NCI-H1105 (cell line): Measurements from ENCODE around the gene CCDC33.

ENCODE experiments used
- DNase-seq: peaks from one replicate; lab custom pipeline; 2025; lab: John Stamatoyannopoulos, UW

Gene CCDC33

DNA sequence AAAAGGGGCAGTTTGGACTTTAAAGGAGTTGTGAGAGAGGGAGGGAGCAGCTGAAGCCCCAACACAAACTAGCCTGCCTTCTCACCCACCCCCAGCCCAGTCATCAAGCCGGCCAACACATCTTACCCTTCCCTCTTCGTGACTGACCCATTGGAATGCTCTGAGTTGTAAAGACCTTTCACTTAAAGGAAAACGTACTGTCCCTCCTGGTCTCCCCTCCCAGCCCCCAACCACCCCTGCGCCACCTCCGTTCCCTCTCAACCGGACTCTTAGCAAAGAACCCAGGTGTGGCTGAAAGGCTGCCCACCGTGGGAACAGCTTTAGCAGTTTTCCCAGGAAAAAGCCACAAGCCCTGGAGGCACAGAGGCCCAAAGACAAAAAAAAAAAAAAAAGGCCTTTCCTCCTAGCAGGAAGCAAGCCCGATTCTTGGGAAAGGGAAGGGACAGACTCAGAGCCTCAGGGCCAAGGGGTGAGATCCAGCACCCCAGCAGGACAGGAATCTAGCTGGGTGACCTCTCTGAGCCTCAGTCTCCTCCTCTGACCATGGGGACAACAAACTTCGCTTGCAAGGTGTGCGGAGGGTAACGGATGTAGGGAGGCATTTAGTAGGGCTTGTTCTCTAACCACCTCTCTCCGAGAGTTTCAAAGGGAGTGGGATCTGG is 128.9 kb downstream of the CCDC33 start:
- no peak for DNase-seq

GRCh38 chr15:74365598-74366445 is 129.7 kb downstream of the CCDC33 start:
- no peak for DNase-seq

- no peak for DNase-seq
These were observed 131.2 kb downstream of the CCDC33 start, which contains the start of gene CYP11A1 for GRCh38 chr15:74367296-74367854. TSS of gene CYP11A1 (minus strand) at chr15:74367646. CDS start at chr15:74367585, 61 bp downstream.

DNA sequence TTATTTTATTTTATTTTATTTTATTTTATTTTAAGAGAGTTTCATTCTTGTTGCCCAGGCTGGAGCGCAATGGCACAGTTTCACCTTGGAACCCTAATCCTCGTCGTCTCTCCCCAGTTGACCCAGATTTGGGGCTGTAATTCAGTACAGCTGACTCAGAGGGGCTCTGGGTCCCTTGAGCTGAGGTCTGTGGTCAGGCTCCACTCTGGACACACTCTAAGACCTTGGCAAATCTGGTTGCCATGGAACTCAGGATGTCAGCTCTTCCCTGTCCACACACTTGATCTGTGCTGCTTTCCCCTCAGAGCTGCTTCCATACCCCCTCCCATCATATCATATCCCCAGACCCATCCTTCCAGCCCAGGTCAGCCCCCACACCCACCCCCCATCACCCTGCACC is 132.0 kb downstream of the CCDC33 start:
- DNase-seq: no peak

- no peak for DNase-seq
These were observed 133.1 kb downstream of the CCDC33 start for GRCh38 chr15:74369084-74369745.

DNA sequence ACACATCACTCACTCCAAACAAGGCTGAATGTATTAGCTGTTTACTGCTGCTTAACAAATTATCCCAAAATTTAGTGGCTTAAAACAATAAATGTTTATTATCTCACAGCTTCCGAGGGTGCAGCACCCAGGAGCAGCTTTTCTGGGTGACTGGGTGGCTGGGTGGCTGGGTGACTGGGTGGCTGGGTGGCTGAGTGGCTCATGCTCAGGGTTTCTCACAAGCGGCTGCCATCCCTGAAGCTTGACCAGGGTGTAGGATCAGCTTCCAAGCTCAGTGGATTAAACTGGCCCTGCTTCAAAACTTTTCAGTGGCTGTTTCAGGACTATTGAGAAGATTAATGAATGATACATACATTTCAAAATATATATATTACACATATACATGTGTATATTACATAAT is 133.6 kb downstream of the CCDC33 start:
- DNase-seq: no peak

DNA sequence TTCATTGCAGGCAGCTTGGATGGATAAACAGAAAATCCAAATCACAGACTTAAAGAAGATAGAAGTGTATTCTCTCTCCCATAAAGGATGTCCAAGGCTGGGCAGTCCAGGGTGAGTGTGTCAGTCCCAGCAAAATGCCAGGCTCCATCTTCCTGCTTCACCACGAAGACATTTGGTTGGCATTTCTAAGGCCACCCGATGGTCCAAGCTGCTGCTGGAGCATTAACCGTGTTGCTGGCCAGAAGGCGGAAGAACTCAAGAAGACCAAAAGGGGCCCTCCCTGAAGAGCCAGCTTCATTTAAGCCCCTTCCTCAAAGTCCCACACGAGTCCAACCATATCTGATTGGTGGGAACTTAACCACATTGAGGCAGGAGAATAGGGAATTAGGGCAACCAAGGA is 134.3 kb downstream of the CCDC33 start:
- no peak for DNase-seq

- DNase-seq: no peak
These were observed 137.0 kb downstream of the CCDC33 start for GRCh38 chr15:74373056-74373650.

DNA sequence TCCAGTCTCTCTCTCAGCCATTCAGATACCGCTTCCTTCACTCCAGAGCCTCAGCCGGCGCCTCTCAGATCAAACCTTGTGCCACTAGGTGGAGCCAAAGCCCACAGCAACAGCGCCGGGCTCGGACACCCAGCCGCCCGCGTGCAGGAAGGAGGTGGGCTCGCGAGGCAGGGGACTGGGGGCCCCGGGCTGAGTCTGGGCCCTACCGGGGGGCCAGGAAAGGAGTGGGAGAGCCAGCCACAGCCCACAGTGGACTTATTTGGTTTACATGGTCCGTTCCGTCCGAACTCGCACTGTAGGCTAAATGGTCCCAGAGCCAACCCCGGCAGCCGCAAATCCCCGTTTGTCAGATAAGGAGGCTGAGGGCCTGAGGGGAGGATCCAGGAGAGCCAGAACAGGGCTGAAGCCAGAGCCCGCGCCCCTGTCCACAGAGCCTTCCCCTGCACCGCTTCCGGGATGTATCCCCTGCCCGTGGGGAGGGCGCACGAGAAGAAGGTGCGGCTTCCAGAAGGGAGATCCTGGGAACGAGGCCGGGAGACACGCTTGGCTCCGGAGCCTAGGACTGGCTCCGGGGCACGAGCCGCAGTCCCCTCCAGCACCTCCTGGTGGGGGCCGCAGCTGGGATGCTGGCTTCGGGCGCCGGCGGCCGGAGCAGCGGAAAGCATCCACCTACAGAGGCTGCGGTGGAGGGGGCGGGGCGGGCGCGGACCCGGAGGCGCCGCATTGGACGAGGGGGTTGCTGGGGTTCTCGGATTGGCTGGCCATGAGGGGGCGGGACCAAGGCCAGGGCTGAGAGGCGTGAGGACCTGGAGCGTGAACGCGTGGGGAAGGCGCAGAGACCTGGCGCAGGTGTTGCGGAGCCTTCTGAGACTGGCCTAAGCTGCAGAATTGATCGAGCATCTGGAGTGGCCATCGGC is 137.9 kb downstream of the CCDC33 start:
- DNase-seq: peak; percentile 76

DNA sequence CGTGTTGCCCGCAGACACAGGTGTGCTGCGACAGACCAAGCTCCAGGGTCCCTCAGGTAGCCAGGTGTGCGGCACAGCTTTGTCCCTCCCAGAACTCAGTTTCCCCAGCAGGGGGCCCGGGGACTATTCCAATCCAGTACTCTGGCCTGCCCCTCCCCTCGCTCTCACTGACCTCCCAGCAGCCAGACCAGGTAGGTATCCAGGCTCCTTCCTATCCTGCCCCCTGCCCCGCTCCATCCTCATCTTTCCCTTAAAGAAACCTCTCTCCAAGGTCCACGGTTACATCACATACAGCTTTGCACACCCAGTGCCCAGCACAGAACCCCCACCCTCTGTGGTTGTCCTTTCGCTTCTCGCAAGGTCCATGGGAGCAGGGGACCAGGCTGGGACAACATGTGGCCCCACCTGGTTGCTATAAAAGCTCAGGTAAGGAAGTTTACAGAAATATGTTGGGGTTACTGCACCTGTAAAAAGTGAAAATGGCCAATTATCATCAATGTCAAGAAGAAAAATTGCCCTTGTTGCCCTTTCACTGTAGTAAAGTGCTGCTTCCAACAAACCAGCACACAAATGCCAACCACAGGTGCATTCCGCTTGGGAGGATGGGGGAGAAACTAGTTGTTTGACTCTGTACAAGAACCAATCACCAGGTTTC is 138.6 kb downstream of the CCDC33 start:
- DNase-seq: no peak

DNA sequence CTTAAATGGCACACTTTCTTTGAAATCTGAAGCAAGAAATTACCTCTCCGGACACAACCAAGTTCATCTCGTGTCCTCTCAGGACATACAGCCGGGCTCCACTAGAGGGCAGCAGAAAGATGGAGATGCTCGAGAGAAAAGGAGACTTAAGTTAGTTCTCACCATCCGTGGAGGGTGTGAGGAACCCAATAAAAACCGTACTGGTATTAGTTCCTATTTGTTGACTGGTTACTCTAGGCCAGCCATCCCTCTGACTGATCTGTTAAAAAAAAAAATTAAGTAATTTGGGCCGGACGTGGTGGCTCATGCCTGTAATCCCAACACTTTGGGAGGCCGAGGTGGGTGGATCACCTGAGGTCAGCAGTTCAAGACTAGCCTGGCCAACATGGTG is 139.2 kb downstream of the CCDC33 start:
- peak; percentile 37 for DNase-seq

DNA sequence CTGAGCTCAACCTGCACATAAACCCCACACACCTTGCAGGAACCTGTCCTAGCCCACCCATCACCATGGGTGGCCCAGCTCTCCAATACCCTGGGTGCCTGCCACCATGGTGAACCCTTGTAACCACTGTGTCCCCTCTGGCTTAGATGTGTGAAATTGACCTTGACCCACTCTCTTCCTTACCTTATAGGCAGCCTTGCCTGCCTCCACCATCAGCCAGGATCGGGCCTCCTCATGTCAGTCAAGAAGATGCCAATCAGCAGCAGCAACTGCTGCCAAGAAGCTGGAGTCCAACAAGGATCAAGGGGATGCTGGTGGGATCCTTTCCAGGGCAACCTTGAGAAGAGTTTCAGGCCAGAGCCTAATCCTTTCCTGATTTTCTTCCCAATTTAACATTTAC is 140.1 kb downstream of the CCDC33 start:
- no peak for DNase-seq

DNA sequence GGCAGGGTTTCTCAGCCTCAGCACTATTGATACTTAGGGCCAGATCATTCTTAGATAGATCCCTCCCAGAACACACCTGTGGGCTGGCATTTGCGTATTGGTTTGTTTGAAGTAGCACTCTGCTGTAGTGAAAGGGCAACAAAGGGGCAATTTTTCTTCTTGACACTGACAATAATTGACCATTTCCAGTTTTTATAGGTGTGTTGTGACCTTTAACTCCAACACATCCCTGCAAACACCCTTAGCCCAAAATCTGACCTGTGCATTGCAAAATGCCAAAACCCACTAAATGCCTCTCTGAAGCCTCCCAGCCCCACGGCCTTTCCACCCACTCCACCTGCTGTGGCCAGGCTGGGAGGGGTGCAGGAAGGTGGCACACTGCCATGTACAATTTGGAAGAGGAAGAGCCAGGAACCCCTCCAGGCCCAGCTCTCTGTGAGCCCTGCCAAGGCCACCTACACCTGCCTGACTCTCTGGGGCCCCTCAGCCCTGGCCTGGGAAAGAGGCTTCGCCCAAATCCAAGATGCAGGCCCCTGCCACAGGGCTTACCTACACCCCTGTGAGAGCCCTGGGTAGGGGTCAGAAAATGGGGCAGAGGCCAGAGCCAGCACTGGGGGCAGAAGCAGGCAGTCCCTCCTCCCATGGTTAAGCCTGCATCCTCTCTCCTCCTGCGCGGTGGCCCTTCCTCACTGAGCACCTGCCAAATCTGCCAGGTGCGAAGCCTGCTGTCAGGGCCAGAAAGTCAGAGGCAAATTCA is 140.9 kb downstream of the CCDC33 start:
- DNase-seq: peak; percentile 24

GRCh38 chr15:74377831-74378766 is 142.0 kb downstream of the CCDC33 start:
- DNase-seq: no peak

- DNase-seq: no peak
These were observed 142.7 kb downstream of the CCDC33 start for GRCh38 chr15:74378848-74379247.

DNA sequence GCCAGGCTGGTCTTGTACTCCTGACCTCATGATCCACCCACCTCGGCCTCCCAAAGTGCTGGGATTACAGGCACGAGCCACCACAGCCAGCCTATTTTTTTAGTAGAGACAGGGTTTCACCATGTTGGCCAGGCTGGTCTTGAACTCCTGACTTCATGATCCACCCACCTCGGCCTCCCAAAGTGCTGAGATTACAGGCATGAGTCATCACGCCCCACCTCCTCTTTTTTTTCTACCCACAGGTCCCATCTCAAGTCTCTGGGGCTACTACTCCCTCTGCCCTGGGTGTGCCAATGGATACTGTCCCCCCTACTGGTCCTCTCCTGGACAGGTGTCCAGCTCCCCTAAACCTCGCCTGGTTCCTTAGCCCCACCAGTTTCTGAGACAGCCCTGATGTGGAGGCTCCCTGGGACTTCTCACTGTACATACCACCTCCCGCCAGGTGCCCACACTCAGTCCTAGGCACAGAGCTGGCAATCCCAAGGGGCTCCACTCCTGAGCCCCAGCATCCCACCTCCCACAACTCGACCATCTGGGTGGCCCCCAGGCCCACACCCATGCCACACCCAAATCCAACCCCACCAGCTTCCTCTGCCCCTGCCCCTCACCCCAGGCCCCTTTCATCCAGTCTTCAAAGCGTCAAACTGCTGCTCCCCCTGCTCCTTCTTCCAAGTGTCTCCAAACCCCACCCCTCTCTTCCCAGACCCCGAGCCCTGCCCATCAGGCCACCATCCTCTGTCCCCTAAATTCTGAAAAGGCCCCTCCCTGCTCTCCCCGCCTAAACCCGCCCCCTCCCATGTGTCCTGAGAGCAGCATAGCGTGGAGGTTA is 144.4 kb downstream of the CCDC33 start:
- no peak for DNase-seq

DNA sequence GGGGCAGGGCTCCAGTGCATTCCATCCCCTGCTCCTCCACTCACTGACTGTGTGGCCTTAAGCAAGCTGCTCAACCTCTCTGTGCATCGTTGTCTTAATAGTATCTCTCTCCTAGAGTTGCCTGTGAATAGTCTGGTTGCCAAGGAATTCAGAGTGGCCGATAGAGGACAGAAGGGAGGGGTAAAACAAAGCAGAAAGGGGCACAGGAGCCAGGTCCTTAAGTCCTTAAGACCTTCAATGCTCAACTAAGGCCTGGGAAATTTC is 145.0 kb downstream of the CCDC33 start:
- DNase-seq: no peak

- DNase-seq: no peak
These were observed 145.4 kb downstream of the CCDC33 start for GRCh38 chr15:74381481-74381880.
